ENCODE results near the gene TAF5.
A peak's percentile ranks its signal among the peaks of the same experiment; 100 is the strongest.
"Not testable (repeated sequence)": the region's sequence is repeated elsewhere in the genome, so short reads cannot be mapped to it uniquely, and the experiment has no call there.

The TAF5 gene

DNA sequence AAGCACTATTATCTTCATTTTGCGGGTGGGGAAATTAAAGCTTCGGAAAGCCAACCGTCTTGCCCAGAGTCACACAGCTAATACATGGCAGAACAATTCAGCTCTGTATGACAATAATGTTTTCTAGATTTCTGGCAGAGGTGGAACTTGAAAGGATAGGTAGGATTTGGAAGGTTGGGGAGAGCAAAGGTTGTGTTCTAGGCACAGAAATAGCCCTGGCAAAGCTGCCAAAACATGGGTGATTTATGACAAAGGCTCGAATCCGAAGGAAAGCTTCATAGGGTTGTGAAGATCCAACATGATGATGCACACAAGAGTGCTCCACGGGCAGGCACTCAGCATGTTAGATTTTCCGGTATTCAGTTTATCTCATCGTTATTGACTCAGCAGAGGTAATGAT is 47.8 kb downstream of the TAF5 start:
- no peak for DNase-seq

DNA sequence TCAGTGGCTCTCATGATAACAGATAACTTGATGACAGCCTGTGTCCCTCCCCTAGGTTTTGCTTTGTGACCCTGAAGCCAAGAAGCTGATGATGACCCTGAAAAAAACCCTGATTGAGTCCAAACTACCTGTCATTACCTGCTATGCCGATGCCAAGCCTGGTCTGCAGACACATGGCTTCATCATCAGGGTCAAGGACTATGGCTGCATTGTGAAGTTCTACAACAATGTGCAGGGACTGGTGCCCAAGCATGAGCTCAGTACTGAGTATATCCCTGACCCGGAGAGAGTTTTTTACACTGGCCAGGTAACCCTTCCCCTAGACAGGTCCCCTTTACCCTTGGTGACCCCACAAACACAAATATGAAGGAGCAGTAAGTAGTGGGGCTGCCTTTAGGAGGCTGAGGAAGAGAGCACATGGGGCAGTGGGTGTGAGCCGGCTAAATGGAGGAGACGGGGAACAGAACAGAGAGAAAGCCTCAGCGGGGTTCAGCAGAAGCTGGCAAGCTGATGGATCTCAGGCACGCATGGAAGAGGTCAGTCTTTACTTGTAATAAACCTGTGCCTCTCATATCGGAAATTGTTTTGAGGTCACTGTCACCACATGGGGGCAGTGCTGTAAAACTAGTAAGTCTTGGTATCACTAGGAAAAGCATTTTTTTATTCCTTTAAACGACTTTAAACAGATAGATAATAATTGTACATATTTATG is 48.8 kb downstream of the TAF5 start:
- peak; percentile 72 to 75 for DNase-seq

DNA sequence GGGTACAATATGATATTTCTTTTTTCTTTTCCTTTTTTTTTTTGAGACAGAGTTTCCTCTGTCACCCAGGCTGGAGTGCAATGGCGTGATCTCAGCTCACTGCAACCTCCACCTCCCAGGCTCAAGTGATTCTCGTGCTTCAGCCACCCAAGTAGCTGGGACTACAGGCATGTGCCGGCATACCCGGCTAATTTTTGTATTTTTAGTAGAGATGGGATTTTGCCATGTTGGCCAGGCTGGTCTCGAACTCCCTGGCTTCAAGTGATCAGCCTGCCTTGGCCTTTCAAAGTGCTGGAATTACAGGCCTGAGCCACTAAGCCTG is 49.3 kb downstream of the TAF5 start:
- DNase-seq = not testable (repeated sequence)

DNA sequence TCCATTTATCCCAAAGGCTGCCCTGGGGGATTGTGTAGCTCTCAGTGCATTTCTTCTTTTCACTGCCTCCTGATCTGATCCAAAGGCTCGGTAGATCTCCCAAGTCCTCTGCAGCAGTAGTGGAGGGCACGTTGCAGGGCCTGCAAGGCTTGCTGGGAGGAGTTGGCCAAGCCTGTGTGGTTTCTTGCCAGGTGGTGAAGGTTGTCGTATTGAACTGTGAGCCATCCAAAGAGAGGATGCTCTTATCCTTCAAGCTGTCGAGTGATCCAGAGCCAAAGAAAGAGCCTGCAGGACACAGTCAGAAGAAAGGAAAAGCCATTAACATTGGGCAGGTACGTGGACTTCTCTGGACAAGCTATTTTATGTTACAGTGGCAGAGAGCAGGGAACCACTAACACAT is 49.8 kb downstream of the TAF5 start:
- DNase-seq = no peak

DNA sequence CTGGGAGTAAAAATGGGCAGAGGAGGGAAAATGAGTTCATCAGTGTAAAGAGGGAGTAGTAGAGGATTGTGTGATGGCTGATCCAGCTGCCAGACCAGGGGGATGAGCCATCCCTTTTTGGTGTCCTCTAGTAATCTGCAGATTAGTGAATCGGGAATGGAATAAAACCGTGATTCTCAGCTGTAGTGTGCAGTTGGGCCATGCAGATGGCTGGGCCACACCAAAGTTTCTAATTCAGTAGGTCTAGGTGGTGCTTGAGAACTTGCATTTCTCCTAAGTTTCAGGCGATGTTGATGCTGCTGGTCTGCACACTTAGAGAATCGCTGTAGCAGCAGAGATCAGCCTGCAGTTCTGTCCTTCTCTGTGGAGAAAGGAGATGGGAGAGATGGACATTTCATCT is 51.3 kb downstream of the TAF5 start:
- no peak for DNase-seq

DNA sequence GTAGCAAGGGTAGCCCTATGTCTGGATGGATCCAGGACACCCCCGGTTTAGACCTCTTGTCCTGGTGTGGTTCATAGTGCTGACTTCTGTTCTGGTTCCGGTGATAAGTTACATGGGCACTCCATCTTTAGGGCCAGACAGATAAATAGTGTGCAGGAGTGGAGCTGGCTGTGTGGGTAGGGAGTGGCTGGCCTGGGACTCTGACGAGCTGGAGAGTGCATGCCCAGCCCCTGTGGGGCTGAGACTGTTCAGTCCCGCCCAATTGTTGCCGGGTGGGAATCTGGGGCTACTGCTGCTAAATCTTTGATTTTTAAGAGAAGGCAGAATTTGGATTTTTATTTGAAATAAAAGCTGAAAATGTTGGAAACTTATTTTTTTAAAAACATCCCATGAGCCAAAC is 56.0 kb downstream of the TAF5 start:
- no peak for DNase-seq

DNA sequence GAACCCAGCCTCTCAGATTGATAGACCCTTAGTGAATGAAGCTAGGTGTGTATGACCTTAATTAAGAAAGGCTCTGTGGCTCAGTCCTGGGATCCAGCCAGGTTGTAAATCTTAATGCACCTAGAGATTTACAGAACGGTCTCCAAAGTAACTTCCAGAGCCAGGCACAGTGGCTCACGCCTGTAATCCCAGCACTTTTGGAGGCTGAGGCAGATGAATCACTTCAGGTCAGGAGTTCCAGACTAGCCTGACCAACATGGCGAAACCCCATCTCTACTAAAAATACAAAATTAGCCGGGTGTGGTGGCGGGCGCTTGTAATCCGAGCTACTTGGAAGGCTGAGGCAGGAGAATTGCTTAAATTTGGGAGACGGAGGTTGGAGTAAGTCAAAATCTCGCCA is 60.1 kb downstream of the TAF5 start:
- no peak for DNase-seq

DNA sequence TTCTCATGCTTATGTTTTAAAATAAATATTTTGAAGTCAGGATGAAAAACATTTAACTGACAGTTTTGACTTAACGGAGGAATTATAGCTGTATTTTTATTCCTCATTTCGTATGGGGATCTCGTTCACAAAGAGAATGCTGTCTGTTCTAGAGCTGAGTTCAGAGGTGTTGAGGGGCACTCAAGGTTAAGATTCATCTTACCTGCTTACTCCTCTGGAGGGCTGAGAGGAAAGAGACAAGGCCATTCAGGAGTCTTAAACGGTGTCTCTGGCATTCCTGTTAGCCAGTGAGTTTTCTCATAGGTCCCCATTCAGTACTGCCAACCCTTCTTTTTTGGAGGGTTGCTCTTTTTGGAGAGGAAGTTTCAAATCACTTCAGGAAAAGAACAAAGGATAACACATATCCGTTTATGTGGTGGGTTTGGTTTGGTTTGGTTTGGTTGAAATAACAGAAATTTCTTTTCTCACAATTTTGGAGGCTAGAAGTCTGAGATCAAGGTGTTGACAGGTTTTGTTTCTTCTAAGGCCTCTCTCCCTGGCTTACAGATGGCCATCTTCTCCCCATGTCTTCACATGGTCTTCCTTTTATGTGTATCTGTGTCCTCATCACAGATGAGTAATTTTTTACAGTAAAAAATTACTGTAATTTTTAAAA is 61.3 kb downstream of the TAF5 start:
- no peak for DNase-seq

DNA sequence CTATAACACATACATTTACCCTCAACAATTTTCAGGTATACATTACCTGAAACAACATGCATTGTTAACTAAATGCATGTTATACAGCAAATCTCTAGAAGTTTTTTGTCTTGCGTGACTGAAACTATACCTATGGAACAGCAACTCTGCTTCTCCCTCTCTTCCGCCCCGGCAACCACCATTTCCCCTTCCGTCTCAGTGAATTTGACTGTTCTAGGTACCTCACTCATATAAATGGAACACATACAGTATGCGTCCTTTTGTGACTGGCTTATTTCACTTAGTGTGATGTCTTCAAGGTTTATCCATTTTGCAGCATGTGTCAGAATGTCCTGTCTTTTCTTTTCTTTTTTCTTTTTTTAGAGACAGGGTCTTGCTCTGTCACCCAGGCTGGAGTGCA is 61.9 kb downstream of the TAF5 start:
- no peak for DNase-seq

DNA sequence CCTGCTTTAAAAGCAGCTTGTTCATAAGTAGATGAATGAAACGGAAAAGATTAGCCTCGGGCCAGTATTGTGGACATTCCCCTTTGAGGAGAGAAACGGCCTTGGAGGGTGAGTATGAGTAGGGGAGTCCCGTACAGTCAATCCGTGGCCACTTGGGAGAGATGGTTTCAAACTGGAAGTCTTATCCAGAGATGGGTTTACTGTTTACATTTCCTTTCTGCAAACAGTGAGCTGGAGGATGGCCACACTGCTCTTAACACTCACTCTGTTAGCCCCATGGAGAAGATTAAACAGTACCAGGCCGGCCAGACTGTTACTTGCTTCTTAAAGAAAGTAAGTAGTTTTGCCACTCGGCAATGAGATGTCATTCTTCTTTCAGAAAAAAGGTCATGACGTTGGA is 64.1 kb downstream of the TAF5 start:
- no peak for DNase-seq

DNA sequence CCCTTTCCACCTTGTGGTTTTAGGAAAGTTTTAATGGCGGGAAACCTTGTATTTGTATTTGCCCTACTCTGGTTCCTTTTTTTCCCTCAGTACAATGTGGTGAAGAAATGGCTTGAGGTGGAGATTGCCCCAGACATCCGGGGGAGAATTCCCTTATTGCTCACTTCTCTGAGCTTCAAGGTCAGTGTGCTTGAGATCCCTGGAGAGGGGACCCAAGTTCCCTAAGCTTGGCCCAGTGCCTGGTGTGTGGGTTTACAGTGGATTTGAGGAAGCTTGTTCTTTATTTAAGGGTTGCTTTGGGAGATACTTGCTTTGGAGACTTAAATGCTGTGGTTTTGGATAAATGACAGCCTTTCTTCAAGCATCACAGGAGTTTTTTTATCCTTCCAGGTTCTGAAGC is 66.1 kb downstream of the TAF5 start:
- peak; percentile 92 to 96 for DNase-seq
